HG02973 (cell line): ENCODE measurements around the gene TAAR9.
A peak's percentile ranks its signal among the peaks of the same experiment; 100 is the strongest.
"Not testable (repeated sequence)": the region's sequence is repeated elsewhere in the genome, so short reads cannot be mapped to it uniquely, and the experiment has no call there.

Experiments used
- ATAC-seq: cut with Tn5 transposase; IDR thresholded peaks from one replicate; pipeline ENCODE4 v1.9.1; 2021; ENCODE audit warnings: moderate library complexity; ENCODE audit not compliant: unreplicated experiment

TAAR9 gene

GRCh38 chr6:132513831-132514545 lies 24.1 kb upstream of the TAAR9 start:
- ATAC-seq: no peak

- ATAC-seq: no peak
Observed at GRCh38 chr6:132515386-132515785, 22.7 kb upstream of the TAAR9 start.

- ATAC-seq: no peak
Observed at GRCh38 chr6:132520953-132521352, 17.1 kb upstream of the TAAR9 start.

- ATAC-seq: no peak
Observed at GRCh38 chr6:132524646-132525045, 13.4 kb upstream of the TAAR9 start.

- ATAC-seq: no peak
Observed at GRCh38 chr6:132525866-132526265, 12.2 kb upstream of the TAAR9 start.

GRCh38 chr6:132526461-132526860 lies 11.6 kb upstream of the TAAR9 start:
- no peak for ATAC-seq

GRCh38 chr6:132527791-132528190 lies 10.3 kb upstream of the TAAR9 start:
- no peak for ATAC-seq

GRCh38 chr6:132530293-132530974 lies 7.6 kb upstream of the TAAR9 start:
- ATAC-seq: peak; percentile 87

- not testable (repeated sequence) for ATAC-seq
Observed at GRCh38 chr6:132534546-132534945, 3.5 kb upstream of the TAAR9 start.

- ATAC-seq: no peak
Observed at GRCh38 chr6:132537145-132537544, 932 bp upstream of the TAAR9 start.

GRCh38 chr6:132544826-132545225 lies 6.7 kb downstream of the TAAR9 start:
- ATAC-seq: no peak

GRCh38 chr6:132548746-132549463 lies 10.8 kb downstream of the TAAR9 start:
- ATAC-seq: no peak

GRCh38 chr6:132551214-132551613 lies 13.1 kb downstream of the TAAR9 start:
- ATAC-seq: no peak

- ATAC-seq: no peak
Observed at GRCh38 chr6:132552372-132552771, 14.3 kb downstream of the TAAR9 start, which contains the start of gene TAAR8. Gene TAAR8, plus strand, starts transcription at chr6:132552672. Its CDS starts 21 bp downstream, at chr6:132552693.

GRCh38 chr6:132560087-132560486 lies 22.0 kb downstream of the TAAR9 start:
- not testable (repeated sequence) for ATAC-seq

GRCh38 chr6:132566404-132566803 lies 28.3 kb downstream of the TAAR9 start:
- no peak for ATAC-seq

- no peak for ATAC-seq
Observed at GRCh38 chr6:132567566-132567965, 29.5 kb downstream of the TAAR9 start.

- no peak for ATAC-seq
Observed at GRCh38 chr6:132568611-132569010, 30.5 kb downstream of the TAAR9 start.

GRCh38 chr6:132569170-132569569 lies 31.1 kb downstream of the TAAR9 start:
- no peak for ATAC-seq

GRCh38 chr6:132570221-132570777 lies 32.2 kb downstream of the TAAR9 start, which contains the start of gene TAAR6:
Gene TAAR6, plus strand, starts transcription at chr6:132570322. Its CDS starts 0 bp downstream, at chr6:132570322.
- ATAC-seq: no peak

- no peak for ATAC-seq
Observed at GRCh38 chr6:132571774-132572173, 33.7 kb downstream of the TAAR9 start.
